Subcutaneous adipose tissue (tissue), 4 donors: ENCODE results near the gene PPM1L. TPM values are rescaled to one million over a fixed set of nuclear protein-coding genes. Genes with fewer than 3 reads are reported as not detected.

ENCODE experiments used
- total RNA-seq, 4 donors: library from RNA; depleted of rRNA; stranded (reverse); fragments of >200 nt; gene quantifications; one replicate each; pipeline ENCODE4 v1.1.0, GENCODE V29; 2016
- TF ChIP-seq, protein P1 (sequence below): fragments of 450-650 bp; IDR thresholded peaks from one replicate; pipeline ENCODE4 v1.5.1; 2016; ENCODE audit warnings: low read depth, mild to moderate bottlenecking, control low read depth, antibody characterized with exemption, moderate library complexity

The PPM1L gene
- total RNA-seq, 4 donors from 2014 or later = 41.1 to 101 (median 52.8) TPM

- TF ChIP-seq, protein P1, sequence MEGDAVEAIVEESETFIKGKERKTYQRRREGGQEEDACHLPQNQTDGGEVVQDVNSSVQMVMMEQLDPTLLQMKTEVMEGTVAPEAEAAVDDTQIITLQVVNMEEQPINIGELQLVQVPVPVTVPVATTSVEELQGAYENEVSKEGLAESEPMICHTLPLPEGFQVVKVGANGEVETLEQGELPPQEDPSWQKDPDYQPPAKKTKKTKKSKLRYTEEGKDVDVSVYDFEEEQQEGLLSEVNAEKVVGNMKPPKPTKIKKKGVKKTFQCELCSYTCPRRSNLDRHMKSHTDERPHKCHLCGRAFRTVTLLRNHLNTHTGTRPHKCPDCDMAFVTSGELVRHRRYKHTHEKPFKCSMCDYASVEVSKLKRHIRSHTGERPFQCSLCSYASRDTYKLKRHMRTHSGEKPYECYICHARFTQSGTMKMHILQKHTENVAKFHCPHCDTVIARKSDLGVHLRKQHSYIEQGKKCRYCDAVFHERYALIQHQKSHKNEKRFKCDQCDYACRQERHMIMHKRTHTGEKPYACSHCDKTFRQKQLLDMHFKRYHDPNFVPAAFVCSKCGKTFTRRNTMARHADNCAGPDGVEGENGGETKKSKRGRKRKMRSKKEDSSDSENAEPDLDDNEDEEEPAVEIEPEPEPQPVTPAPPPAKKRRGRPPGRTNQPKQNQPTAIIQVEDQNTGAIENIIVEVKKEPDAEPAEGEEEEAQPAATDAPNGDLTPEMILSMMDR = no peak
These were observed 52.8 kb downstream of the PPM1L start for GRCh38 chr3:160808838-160809237.

DNA sequence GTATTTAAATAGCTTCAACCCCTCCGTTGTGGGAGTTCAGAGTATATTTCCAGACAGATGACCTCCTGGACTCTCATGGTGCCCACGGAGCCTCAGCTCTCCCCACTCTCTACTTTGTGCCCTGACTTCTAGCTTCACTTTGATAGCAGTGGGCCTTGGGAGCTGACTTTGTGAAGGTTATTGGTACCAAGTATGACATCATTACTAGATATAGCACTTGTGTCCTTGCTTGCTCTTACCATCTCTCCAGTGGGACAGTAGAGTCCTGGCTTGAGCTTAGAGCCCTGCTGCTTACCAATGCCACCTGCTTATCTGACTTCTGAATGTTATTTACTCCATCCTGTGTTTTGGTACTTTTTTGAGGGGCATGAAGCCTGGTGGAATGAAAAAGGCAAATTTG, 53.4 kb downstream of the PPM1L start:
- TF ChIP-seq, protein P1 = no peak

DNA sequence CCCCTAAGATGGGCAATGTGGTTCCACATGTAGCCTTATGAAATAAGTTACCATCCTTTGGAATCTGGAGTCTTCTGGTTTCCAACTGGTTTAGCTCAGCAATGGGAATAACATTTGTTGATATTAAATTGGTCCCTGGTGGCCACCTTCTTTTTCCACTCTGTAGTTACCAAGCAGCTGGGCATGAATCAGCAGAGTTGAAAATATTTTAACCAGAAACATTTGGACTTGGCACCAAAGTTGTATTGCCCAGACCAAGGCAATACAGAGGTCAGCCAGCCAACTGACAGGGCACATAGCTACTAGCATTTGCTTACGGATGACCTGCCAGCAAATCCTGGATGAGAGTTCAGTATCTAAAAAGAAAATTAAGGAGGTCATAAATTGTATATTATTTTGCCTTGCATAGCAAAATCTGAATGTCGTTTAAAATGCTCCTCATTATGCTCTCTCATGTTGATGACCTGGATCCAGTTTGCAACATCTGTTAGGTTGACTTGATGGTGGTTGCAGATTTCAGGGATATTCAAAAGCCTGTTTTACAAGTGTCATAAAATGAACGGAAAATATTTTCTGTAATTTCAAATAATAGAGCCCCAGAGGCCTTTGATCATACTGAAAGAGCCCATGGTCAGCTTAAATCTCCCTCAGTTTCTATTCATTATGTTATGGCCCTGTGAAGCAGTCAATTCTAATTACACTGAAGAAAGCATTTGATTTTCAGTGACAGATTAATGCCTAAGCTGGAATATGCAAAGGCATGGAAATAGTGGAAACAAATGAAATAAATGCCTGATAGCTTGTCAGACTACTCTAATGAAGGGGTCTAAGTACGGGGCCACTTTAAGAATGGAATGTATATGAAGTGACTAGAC, 54.6 kb downstream of the PPM1L start:
- TF ChIP-seq, protein P1 = no peak

- TF ChIP-seq, protein P1 = no peak
These were observed 55.2 kb downstream of the PPM1L start for GRCh38 chr3:160811237-160811548.

GRCh38 chr3:160812304-160812703, 56.3 kb downstream of the PPM1L start:
- TF ChIP-seq, protein P1 = no peak

DNA sequence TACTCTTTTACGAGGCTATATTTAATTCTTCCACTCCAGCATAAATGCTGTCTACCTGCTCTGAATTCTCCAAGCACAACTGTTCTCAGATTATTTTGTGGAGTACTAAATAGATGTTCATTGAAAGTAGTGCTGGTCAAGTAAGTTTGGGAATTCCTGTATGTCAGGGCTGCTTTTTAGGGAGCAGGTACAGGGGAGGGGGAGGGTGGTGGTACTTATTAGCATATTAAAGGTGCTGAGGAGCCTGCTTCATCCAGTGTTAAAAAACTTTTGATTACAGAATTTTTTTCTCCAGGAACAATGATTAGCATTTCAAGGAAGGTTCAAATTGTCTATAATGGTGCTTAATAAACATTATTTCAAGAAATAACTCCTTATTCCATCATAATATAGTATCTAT, 59.2 kb downstream of the PPM1L start:
- TF ChIP-seq, protein P1 = no peak

- TF ChIP-seq, protein P1 = no peak
These were observed 64.0 kb downstream of the PPM1L start for GRCh38 chr3:160820022-160820421.
